ENCODE results near the gene SELENOH.

The SELENOH gene

GRCh38 chr11:57792870-57793269 lies 51.6 kb downstream of the SELENOH start:
- H3K27ac ChIP-seq, result peak overlapping the region; percentile 73
- no peak for TF ChIP-seq ZFX (IDR thresholded peaks at IDR 0.05; ENCODE audit: borderline replicate concordance)
- no peak for TF ChIP-seq CTCF (IDR thresholded peaks at IDR 0.05)

Measured in 22Rv1 (cell line).